Esophagus squamous epithelium (tissue), 4 donors: Measurements from ENCODE around the gene CHCHD3.

ENCODE experiments used
- CTCF ChIP-seq, 6 experiments: fragments of 450-650 bp in 4 of 6; fragments of 200-600 bp in 2 of 6; sonication (generic) in 2 of 6; IDR thresholded peaks; one replicate each; pipeline ENCODE4 v1.5.1; 2016 to 2019; ENCODE audit warnings: antibody characterized with exemption in 6 of 6, mild to moderate bottlenecking in 4 of 6, moderate library complexity in 4 of 6
- POLR2A ChIP-seq, 4 donors: fragments of 450-650 bp; IDR thresholded peaks; one replicate each; pipeline ENCODE4 v1.6.1; 2017; ENCODE audit warnings: antibody characterized with exemption in 4 of 4, mild to moderate bottlenecking in 4 of 4, moderate library complexity in 3 of 4

GRCh38 chr7:132797152-132797551, 284.7 kb downstream of the CHCHD3 start:
- TF ChIP-seq CTCF (IDR thresholded peaks at IDR 0.05): no peak
- TF ChIP-seq POLR2A (IDR thresholded peaks at IDR 0.05): no peak
